ENCODE measurements around the gene TGOLN2.
A peak's percentile ranks its signal among the peaks of the same experiment; 100 is the strongest.
"Not testable (repeated sequence)": the region's sequence is repeated elsewhere in the genome, so short reads cannot be mapped to it uniquely, and the experiment has no call there.

Gene TGOLN2

GRCh38 chr2:85326406-85327159 is 1.2 kb downstream of the TGOLN2 start:
- in situ Hi-C loops (cut with HindIII; ENCODE audit: low sequenced_read_pairs): no loop called here
- peak; percentile 30 for DNase-seq (ENCODE audit: low read depth, low spot score)
- TF ChIP-seq CTCF (IDR thresholded peaks at IDR 0.05; ENCODE audit: low read depth, low read length): no peak
- peak overlapping the region; percentile 87 for H3K4me3 ChIP-seq (ENCODE audit: low read depth, low read length)

GRCh38 chr2:85325466-85325811 is 2.4 kb downstream of the TGOLN2 start:
- in situ Hi-C loops (cut with HindIII; ENCODE audit: low sequenced_read_pairs): no loop called here
- peak overlapping the region; percentile 87 for H3K4me3 ChIP-seq (ENCODE audit: low read depth, low read length)
- no peak for TF ChIP-seq CTCF (IDR thresholded peaks at IDR 0.05; ENCODE audit: low read depth, low read length)
- no peak for DNase-seq (ENCODE audit: low read depth, low spot score)

GRCh38 chr2:85324639-85325465 is 2.9 kb downstream of the TGOLN2 start:
- peak overlapping the region; percentile 87 for H3K4me3 ChIP-seq (ENCODE audit: low read depth, low read length)
- in situ Hi-C loops (cut with HindIII; ENCODE audit: low sequenced_read_pairs): no loop called here
- no peak for DNase-seq (ENCODE audit: low read depth, low spot score)
- TF ChIP-seq CTCF (IDR thresholded peaks at IDR 0.05; ENCODE audit: low read depth, low read length): no peak

DNA sequence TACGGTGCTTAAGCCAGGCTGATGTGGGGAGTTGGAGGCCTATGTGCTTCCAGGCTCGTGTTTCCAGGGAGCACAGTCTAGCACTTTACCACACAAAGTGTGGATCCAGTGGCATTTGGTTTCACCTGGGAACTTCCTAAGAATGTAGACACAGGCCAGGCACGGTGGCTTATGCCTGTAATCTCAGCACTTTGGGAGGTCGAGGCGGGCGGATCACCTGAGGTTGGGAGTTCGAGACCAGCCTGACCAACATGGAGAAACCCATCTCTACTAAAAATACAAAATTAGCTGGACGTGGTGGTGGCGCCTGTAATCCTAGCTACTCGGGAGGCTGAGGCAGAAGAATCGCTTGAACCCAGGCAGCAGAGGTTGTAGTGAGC is 3.8 kb downstream of the TGOLN2 start:
- H3K4me3 ChIP-seq (ENCODE audit: low read depth, low read length); DNase-seq (ENCODE audit: low read depth, low spot score); in situ Hi-C loops (cut with HindIII; ENCODE audit: low sequenced_read_pairs): not testable (repeated sequence)

DNA sequence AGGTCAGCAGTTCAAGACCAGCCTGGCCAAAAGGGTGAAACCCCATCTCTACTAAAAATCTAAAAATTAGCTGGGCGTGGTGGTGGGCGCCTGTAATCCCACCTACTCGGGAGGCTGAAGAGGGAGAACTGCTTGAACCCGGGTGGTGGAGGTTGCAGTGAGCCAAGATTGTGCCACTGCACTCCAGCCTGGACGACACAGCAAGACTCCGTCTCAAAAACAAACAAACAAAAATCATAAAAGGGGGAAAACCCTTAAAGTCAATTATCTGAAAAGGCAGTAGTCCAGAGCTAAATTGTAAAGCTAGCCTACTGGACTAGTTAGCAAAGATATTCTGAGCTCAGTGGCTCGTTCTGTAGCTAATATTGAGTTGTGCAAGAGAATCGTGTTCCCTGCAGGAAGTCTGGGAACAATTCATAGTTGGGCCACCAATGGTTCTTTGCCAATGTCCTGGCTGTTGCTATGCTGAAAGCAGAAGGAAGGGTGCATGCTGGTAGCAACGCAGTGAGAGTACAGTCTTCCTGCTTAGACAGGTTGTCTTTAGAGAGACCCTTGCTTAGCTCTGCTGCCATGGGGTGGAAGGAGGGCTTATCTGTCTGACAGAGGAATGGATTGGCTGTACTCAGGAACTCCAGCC is 4.3 kb downstream of the TGOLN2 start:
- in situ Hi-C loops (cut with HindIII; ENCODE audit: low sequenced_read_pairs): no loop called here

DNA sequence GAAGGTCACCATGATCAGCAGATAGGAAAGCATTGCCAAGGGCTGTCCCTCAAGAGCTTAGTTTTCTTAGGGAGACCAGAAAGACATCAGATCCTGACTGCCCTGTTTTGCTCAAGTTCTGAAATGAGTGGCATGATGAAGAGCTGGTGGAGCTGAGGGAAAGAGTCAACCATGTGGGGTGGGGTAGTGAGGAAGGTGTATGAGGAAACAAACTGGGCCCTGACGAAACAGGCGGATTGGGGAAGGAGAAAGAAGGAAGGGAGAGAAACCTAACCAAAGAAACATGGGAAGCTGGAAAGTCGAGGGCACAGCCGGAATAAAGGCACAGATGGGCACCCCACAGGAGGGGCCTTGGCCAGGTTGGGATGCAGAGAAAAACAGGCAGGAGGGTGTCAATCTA is 8.0 kb downstream of the TGOLN2 start:
- no peak overlapping the region for H3K4me3 ChIP-seq (ENCODE audit: low read depth, low read length)
- in situ Hi-C loops (cut with HindIII; ENCODE audit: low sequenced_read_pairs): no loop called here
- no peak for DNase-seq (ENCODE audit: low read depth, low spot score)
- TF ChIP-seq CTCF (IDR thresholded peaks at IDR 0.05; ENCODE audit: low read depth, low read length): no peak

More for the DNA sequence above, 4.3 kb downstream of the TGOLN2 start:
- no peak overlapping the region for H3K4me3 ChIP-seq (ENCODE audit: low read depth, low read length)
- DNase-seq (ENCODE audit: low read depth, low spot score): no peak
- TF ChIP-seq CTCF (IDR thresholded peaks at IDR 0.05; ENCODE audit: low read depth, low read length): no peak

Data from astrocyte of the spinal cord (primary cell).